Ecto neural progenitor cell (in vitro differentiated cells): ENCODE data around the gene SLX4IP.

Experiments
- DNase-seq: peaks from one replicate; pipeline ENCODE4 v3.0.0-alpha.2; 2018; ENCODE audit warnings: low spot score

SLX4IP gene

GRCh38 chr20:10429443-10429981 is 5.6 kb upstream of the SLX4IP start:
- no peak for DNase-seq

- DNase-seq = no peak
Measured at GRCh38 chr20:10430000-10430466, 5.1 kb upstream of the SLX4IP start.

- DNase-seq = no peak
Measured at GRCh38 chr20:10430704-10431103, 4.4 kb upstream of the SLX4IP start.

- DNase-seq = no peak
Measured at GRCh38 chr20:10432079-10432478, 3.0 kb upstream of the SLX4IP start.

- no peak for DNase-seq
Measured at GRCh38 chr20:10433014-10433622, 2.0 kb upstream of the SLX4IP start.

- peak; percentile 94 for DNase-seq
Measured at GRCh38 chr20:10433623-10434466, 1.3 kb upstream of the SLX4IP start, which contains the start of gene MKKS. Gene MKKS (minus strand): TSS chr20:10434222. CDS start chr20:10413514, 20,708 bp downstream.

GRCh38 chr20:10434467-10434831 is 656 bp upstream of the SLX4IP start:
- DNase-seq = peak; percentile 92

- no peak for DNase-seq
Measured at GRCh38 chr20:10436053-10436699, 1.1 kb downstream of the SLX4IP start.

- DNase-seq = no peak
Measured at GRCh38 chr20:10438217-10438616, 3.1 kb downstream of the SLX4IP start.

- DNase-seq = no peak
Measured at GRCh38 chr20:10443936-10444335, 8.8 kb downstream of the SLX4IP start.

- no peak for DNase-seq
Measured at GRCh38 chr20:10445758-10446157, 10.7 kb downstream of the SLX4IP start.

- no peak for DNase-seq
Measured at GRCh38 chr20:10447028-10447427, 11.9 kb downstream of the SLX4IP start.

GRCh38 chr20:10448270-10449156 is 13.4 kb downstream of the SLX4IP start:
- no peak for DNase-seq

- no peak for DNase-seq
Measured at GRCh38 chr20:10449270-10449669, 14.2 kb downstream of the SLX4IP start.

- no peak for DNase-seq
Measured at GRCh38 chr20:10453241-10453640, 18.1 kb downstream of the SLX4IP start.

GRCh38 chr20:10454151-10454750 is 19.1 kb downstream of the SLX4IP start:
- DNase-seq = no peak

- DNase-seq = no peak
Measured at GRCh38 chr20:10461495-10461894, 26.4 kb downstream of the SLX4IP start.

- no peak for DNase-seq
Measured at GRCh38 chr20:10462516-10462915, 27.4 kb downstream of the SLX4IP start.

- DNase-seq = no peak
Measured at GRCh38 chr20:10463622-10464021, 28.5 kb downstream of the SLX4IP start.

GRCh38 chr20:10465135-10465534 is 30.0 kb downstream of the SLX4IP start:
- no peak for DNase-seq

- peak; percentile 82 for DNase-seq
Measured at GRCh38 chr20:10466325-10466724, 31.2 kb downstream of the SLX4IP start.
